HepG2 (cell line): ENCODE results near the gene RNF8. TPM values are rescaled to one million over a fixed set of nuclear protein-coding genes. Genes with fewer than 3 reads are reported as not detected.

Experiments used
- ATF2 ChIP-seq: sonication (generic); formaldehyde crosslinking; IDR thresholded peaks from 2 replicates; pipeline ENCODE4 v1.4.0; 2020; ENCODE audit warnings: missing genetic modification reagents
- CEBPG ChIP-seq: IDR thresholded peaks from 2 replicates; pipeline ENCODE4 v1.6.1; 2016
- DPF2 ChIP-seq: sonication (generic); formaldehyde crosslinking; IDR thresholded peaks from 2 replicates; pipeline ENCODE4 v1.4.0; 2020; ENCODE audit warnings: mild to moderate bottlenecking, low read depth, missing genetic modification reagents, borderline replicate concordance
- ERF ChIP-seq: IDR thresholded peaks from 2 replicates; pipeline ENCODE4 v1.6.1; 2018; ENCODE audit warnings: missing biosample characterization, missing genetic modification reagents
- FOXP4 ChIP-seq: sonication (generic); formaldehyde crosslinking; IDR thresholded peaks from 2 replicates; pipeline ENCODE4 v1.4.0; 2020; ENCODE audit warnings: missing genetic modification reagents
- KAT8 ChIP-seq: IDR thresholded peaks from 2 replicates; pipeline ENCODE4 v1.6.1; 2016; ENCODE audit warnings: missing genetic modification reagents, missing compliant biosample characterization
- MAX ChIP-seq: IDR thresholded peaks from 2 replicates; pipeline ENCODE4 v1.6.1; 2012; ENCODE audit warnings: inconsistent platforms
- NCOA5 ChIP-seq: sonication (generic); formaldehyde crosslinking; IDR thresholded peaks from 2 replicates; pipeline ENCODE4 v1.4.0; 2020; ENCODE audit warnings: missing genetic modification reagents
- ONECUT2 ChIP-seq: sonication (generic); formaldehyde crosslinking; IDR thresholded peaks from 2 replicates; pipeline ENCODE4 v1.4.0; 2020; ENCODE audit warnings: missing genetic modification reagents
- RBAK ChIP-seq: sonication (generic); formaldehyde crosslinking; IDR thresholded peaks from 2 replicates; pipeline ENCODE4 v1.5.1; 2020; ENCODE audit warnings: mild to moderate bottlenecking, missing genetic modification reagents
- SRF ChIP-seq: IDR thresholded peaks from 2 replicates; pipeline ENCODE4 v1.6.1; 2011; ENCODE audit warnings: mild to moderate bottlenecking, low read depth, low read length, moderate library complexity
- TBX3 ChIP-seq: fragments of 450-650 bp; IDR thresholded peaks from 2 replicates; pipeline ENCODE4 v1.6.1; 2017; ENCODE audit warnings: antibody characterized with exemption, mild to moderate bottlenecking, inconsistent platforms, borderline replicate concordance
- TFDP2 ChIP-seq: sonication (generic); formaldehyde crosslinking; IDR thresholded peaks from 2 replicates; pipeline ENCODE4 v1.4.0; 2020; ENCODE audit warnings: missing genetic modification reagents
- ZNF124 ChIP-seq: sonication (generic); formaldehyde crosslinking; IDR thresholded peaks from 2 replicates; pipeline ENCODE4 v1.4.0; 2020; ENCODE audit warnings: missing genetic modification reagents
- ZNF235 ChIP-seq: sonication (generic); formaldehyde crosslinking; IDR thresholded peaks from 2 replicates; pipeline ENCODE4 v1.8.1; 2023; ENCODE audit warnings: mild to moderate bottlenecking, missing genetic modification reagents, borderline replicate concordance
- ZNF557 ChIP-seq: sonication (generic); formaldehyde crosslinking; IDR thresholded peaks from 2 replicates; pipeline ENCODE4 v1.4.0; 2020; ENCODE audit warnings: missing genetic modification reagents
- ZNF709 ChIP-seq: sonication (generic); formaldehyde crosslinking; IDR thresholded peaks from 2 replicates; pipeline ENCODE4 v1.5.0; 2020; ENCODE audit warnings: mild to moderate bottlenecking, missing genetic modification reagents
- ZNF772 ChIP-seq: sonication (generic); formaldehyde crosslinking; IDR thresholded peaks from 2 replicates; pipeline ENCODE4 v1.5.0; 2020; ENCODE audit warnings: mild to moderate bottlenecking, missing genetic modification reagents
- ZNF776 ChIP-seq: sonication (generic); formaldehyde crosslinking; IDR thresholded peaks from 2 replicates; pipeline ENCODE4 v1.4.0; 2020; ENCODE audit warnings: mild to moderate bottlenecking, missing genetic modification reagents
- polyA plus RNA-seq, 8 experiments: library from polyadenylated mRNA; depleted of rRNA in 3 of 8; stranded (reverse) in 7 of 8; unstranded in 1 of 8; fragments of >200 nt; fragmentation: Illumina TruSeq in 4 of 8; extraction: Trizol in 4 of 8; gene quantifications; 2 replicates each; pipeline versions ENCODE4 v1.2.1 to v1.2.3, GENCODE V29; 2011 to 2016; ENCODE audit warnings: low read depth in 4 of 8, missing spikeins in 1 of 8, mixed read lengths in 1 of 8; ENCODE audit not compliant: insufficient read depth in 1 of 8
- total RNA-seq, 5 experiments: library from RNA; depleted of rRNA; stranded (reverse); fragments of >200 nt; fragmentation: Illumina TruSeq; extraction: Trizol; gene quantifications; 2 replicates each; pipeline ENCODE4 v1.2.3, GENCODE V29; 2016; ENCODE audit warnings: low read depth in 1 of 5
- TF ChIP-seq, protein P1 (sequence below): IDR thresholded peaks from 2 replicates; pipeline ENCODE4 v1.6.1; 2016; ENCODE audit warnings: missing compliant biosample characterization, missing genetic modification reagents, borderline replicate concordance
- TF ChIP-seq, protein P2 (sequence below): sonication (generic); formaldehyde crosslinking; IDR thresholded peaks from 2 replicates; pipeline ENCODE4 v1.5.0; 2020; ENCODE audit warnings: mild to moderate bottlenecking, missing genetic modification reagents

RNF8 gene
- total and polyA plus RNA-seq, 2 of the 13 experiments (the other 11 are each of a cell fraction or from before 2014, with no cell fraction given), result 21.8 to 47.6 TPM

DNA sequence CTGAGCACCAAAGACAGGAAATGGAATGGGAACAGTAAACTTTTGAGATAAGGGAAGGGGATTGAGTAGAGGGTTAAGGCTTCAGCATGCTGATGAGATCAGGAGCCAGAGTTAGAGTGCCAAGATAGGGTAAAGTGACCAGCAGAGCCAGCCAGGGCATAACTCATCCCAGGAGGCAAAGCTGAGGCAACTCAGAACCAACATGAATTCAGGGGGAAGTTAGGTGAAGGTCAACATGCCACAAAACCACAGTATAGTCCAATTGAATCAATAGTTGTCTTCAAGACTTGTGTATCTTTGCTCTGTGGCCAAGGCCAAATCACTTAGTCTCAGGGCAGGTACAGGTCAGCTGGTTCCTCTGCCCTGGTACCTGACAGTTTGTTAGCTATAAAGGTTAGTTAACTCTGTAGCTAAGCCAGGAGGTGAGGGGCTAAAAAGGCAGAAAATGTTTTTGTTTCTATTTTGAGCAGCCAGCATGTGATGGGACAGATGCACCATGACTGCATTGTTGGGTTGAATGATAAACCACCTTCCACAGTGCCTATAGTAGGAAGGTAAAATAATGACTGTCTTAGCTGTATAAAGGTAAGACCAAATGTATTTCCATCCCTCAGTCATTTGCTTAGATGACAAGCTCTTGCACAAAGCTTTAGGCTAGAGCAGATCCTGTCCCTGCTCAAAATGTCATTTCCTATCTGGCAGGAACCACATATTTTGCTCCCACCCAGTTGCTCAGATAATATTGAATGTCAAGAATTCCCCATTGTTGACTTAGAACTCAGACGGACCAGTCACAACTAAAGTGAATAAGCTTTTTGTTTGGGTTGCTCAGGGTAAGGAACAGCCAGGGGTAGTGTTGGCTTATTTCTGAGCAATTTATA, 15.8 kb downstream of the RNF8 start (continued):
- TF ChIP-seq TBX3 (peak; percentile 77), ZNF776 (CRISPR knock-in tag) (0 out of 2 replicates have a peak, but pooled peaks have one; percentile 43), NCOA5 (CRISPR knock-in tag) (no peak), ZNF124 (CRISPR knock-in tag) (0 out of 2 replicates have a peak, but pooled peaks have one; percentile 25), ERF (CRISPR knock-in tag) (peak; percentile 83), ATF2 (CRISPR knock-in tag) (peak; percentile 73), ONECUT2 (CRISPR knock-in tag) (peak; percentile 90), FOXP4 (peak; percentile 54; the same call in 1 of the 2 replicates), DPF2 (peak; percentile 69; the same call in 1 of the 2 replicates), ZNF557 (CRISPR knock-in tag) (0 out of 2 replicates have a peak, but pooled peaks have one; percentile 35), ZNF772 (CRISPR knock-in tag) (0 out of 2 replicates have a peak, but pooled peaks have one; percentile 65), ZNF709 (peak; percentile 53; the same call in 1 of the 2 replicates), RBAK (CRISPR knock-in tag) (0 out of 2 replicates have a peak, but pooled peaks have one; percentile 24), ZNF235 (CRISPR knock-in tag) (0 out of 2 replicates have a peak, but pooled peaks have one; percentile 55), SRF (no peak), TFDP2 (CRISPR knock-in tag) (0 out of 2 replicates have a peak, but pooled peaks have one; percentile 42), CEBPG (peak; percentile 74), MAX (0 out of 2 replicates have a peak, but pooled peaks have one; percentile 36), KAT8 (CRISPR knock-in tag) (peak; percentile 69)
- TF ChIP-seq, protein P1, sequence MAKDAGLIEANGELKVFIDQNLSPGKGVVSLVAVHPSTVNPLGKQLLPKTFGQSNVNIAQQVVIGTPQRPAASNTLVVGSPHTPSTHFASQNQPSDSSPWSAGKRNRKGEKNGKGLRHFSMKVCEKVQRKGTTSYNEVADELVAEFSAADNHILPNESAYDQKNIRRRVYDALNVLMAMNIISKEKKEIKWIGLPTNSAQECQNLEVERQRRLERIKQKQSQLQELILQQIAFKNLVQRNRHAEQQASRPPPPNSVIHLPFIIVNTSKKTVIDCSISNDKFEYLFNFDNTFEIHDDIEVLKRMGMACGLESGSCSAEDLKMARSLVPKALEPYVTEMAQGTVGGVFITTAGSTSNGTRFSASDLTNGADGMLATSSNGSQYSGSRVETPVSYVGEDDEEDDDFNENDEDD (CRISPR knock-in tag), result no peak
- TF ChIP-seq, protein P2, sequence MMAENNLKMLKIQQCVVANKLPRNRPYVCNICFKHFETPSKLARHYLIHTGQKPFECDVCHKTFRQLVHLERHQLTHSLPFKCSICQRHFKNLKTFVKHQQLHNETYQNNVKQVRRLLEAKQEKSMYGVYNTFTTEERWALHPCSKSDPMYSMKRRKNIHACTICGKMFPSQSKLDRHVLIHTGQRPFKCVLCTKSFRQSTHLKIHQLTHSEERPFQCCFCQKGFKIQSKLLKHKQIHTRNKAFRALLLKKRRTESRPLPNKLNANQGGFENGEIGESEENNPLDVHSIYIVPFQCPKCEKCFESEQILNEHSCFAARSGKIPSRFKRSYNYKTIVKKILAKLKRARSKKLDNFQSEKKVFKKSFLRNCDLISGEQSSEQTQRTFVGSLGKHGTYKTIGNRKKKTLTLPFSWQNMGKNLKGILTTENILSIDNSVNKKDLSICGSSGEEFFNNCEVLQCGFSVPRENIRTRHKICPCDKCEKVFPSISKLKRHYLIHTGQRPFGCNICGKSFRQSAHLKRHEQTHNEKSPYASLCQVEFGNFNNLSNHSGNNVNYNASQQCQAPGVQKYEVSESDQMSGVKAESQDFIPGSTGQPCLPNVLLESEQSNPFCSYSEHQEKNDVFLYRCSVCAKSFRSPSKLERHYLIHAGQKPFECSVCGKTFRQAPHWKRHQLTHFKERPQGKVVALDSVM (CRISPR knock-in tag), result 0 out of 2 replicates have a peak, but pooled peaks have one; percentile 15
